ENCODE results near the gene TADA2B.

The TADA2B gene

GRCh38 chr4:7030856-7031255 is 12.3 kb upstream of the TADA2B start:
- CTCF ChIA-PET, result no interaction called here
- POLR2A ChIA-PET (ENCODE audit: low non-redundant PET), result no interaction called here
- no peak for DNase-seq (ENCODE audit: low spot score)
- TF ChIP-seq CTCF (conservative IDR thresholded peaks at IDR 0.05; ENCODE audit: low read depth), result no peak
- H3K27ac ChIP-seq, result peak overlapping the region; percentile 42; the same call in 1 of the 2 replicates

GRCh38 chr4:7031558-7032449 is 11.4 kb upstream of the TADA2B start:
- ChIA-PET POLR2A (ENCODE audit: low non-redundant PET) (no interaction called here), CTCF (no interaction called here)
- peak overlapping the region; percentile 42 for H3K27ac ChIP-seq
- DNase-seq (ENCODE audit: low spot score), result no peak
- TF ChIP-seq CTCF (conservative IDR thresholded peaks at IDR 0.05; ENCODE audit: low read depth), result no peak

GRCh38 chr4:7032596-7032995 is 10.6 kb upstream of the TADA2B start:
- ChIA-PET POLR2A (ENCODE audit: low non-redundant PET) (no interaction called here), CTCF (no interaction called here)
- peak overlapping the region; percentile 42 for H3K27ac ChIP-seq
- DNase-seq (ENCODE audit: low spot score), result no peak
- no peak for TF ChIP-seq CTCF (conservative IDR thresholded peaks at IDR 0.05; ENCODE audit: low read depth)

- TF ChIP-seq CTCF (conservative IDR thresholded peaks at IDR 0.05; ENCODE audit: low read depth), result no peak
- CTCF ChIA-PET, result interaction anchor here (0.6 kb wide), 1 partner anchor 190 kb away, joined by 3 read pairs; no protein-coding TSS in a partner anchor
- peak; percentile 22 for DNase-seq (ENCODE audit: low spot score)
- peak overlapping the region; percentile 50 for H3K27ac ChIP-seq
- POLR2A ChIA-PET (ENCODE audit: low non-redundant PET), result no interaction called here
Measured at GRCh38 chr4:7034262-7035081, 8.7 kb upstream of the TADA2B start.

GRCh38 chr4:7037425-7037824 is 5.7 kb upstream of the TADA2B start:
- POLR2A ChIA-PET (ENCODE audit: low non-redundant PET), result interaction anchor here (0.6 kb wide), 1 partner anchor 16 kb away, joined by 3 read pairs; no protein-coding TSS in a partner anchor

More at GRCh38 chr4:7037425-7037824, 5.7 kb upstream of the TADA2B start:
- CTCF ChIA-PET, result interaction anchor here (0.6 kb wide), 1 partner anchor 64 kb away, joined by 3 read pairs; no protein-coding TSS in a partner anchor
- no peak for TF ChIP-seq CTCF (conservative IDR thresholded peaks at IDR 0.05; ENCODE audit: low read depth)
- H3K27ac ChIP-seq, result no peak overlapping the region
- no peak for DNase-seq (ENCODE audit: low spot score)

Measured in RWPE1 (cell line).